Activated naive CD4-positive, alpha-beta T cell treated with anti-CD3 and anti-CD28 coated beads, Interleukin-2, amount 50 U/mL, for 24 hours (primary cell): Measurements from ENCODE around the gene PITPNC1.
"Not testable (repeated sequence)": the region's sequence is repeated elsewhere in the genome, so short reads cannot be mapped to it uniquely, and the experiment has no call there.

Experiments used
- H3K27ac Mint-ChIP-seq: one replicate; pipeline ENCODE4 v1.8.0; 2021; ENCODE audit warnings: mild to moderate bottlenecking, mixed read lengths
- H3K27me3 Mint-ChIP-seq: one replicate; pipeline ENCODE4 v1.8.0; 2021; ENCODE audit warnings: mixed read lengths
- H3K36me3 Mint-ChIP-seq: one replicate; pipeline ENCODE4 v1.8.0; 2021; ENCODE audit warnings: mixed read lengths
- H3K4me1 Mint-ChIP-seq: one replicate; pipeline ENCODE4 v1.8.0; 2021; ENCODE audit warnings: mixed read lengths
- H3K4me3 Mint-ChIP-seq: one replicate; pipeline ENCODE4 v1.8.0; 2021; ENCODE audit warnings: mild to moderate bottlenecking, mixed read lengths
- H3K9me3 Mint-ChIP-seq: one replicate; pipeline ENCODE4 v1.8.0; 2021; ENCODE audit warnings: mixed read lengths

Gene PITPNC1

DNA sequence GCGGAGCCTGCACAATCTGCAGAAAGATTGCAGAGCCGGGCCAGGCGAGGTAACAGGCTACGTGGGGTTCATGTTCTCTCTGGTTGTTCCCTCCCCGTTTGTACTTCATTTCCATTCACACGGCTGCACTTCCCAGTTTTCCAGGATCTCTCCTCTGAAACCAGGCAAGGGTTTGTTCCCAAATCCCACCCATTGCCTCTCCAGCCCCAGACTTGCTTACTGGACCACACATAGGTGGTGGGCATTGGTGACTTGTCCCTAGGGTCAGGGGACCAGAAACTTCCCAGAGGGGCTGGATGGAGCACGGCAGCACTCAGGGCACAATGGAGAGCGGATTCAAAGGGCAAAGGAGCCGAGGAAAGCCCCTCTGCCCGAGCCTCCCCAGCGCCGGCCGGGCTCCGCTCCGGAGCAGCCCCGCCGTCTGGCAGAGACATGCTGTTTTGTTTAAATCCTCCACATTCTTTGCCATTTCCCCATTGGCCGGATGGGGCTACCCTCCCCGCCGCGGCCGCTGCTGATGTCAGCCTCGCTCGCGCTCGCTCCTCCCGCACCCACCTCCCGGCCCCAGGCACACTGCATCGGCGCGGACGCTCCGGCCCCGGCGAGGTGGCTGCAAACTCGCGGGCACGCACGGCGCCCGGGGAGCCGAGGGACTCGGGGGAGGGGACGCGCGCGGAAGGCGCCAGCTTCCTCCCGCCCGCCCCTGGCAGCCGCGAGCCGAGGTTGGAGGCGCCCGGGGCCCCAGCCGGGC lies at the start of gene PITPNC1:
Gene PITPNC1 (plus strand): TSS at position 545 of the 751 bp plus-strand sequence.
- H3K36me3 Mint-ChIP-seq, result peaks cover 2% of the 10 kb centered on the region
- H3K4me1 Mint-ChIP-seq, result peaks cover 46% of the 10 kb centered on the region
- H3K27ac Mint-ChIP-seq, result peak within 1 kb of the TSS; percentile 90

DNA sequence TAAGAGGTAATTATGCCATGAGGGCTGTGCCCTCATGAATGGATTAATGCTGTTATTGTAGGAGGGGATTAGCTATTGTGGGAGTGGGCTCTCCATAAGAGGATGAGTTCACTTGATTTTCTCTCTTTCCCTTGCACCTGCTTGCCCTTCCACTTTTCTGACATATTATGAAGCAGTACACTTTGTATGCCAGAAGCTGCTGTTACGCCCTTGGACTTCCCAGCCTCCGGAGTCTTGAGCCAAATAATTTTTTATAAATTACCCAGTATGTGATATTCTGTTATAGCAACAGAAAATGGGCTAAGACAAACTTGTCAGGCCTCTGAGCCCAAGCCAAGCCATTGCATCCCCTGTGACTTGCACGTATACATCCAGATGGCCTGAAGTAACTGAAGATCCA lies 49.1 kb upstream of the PITPNC1 start:
- Mint-ChIP-seq H3K27me3 (peaks cover 1% of the 10 kb centered on the region), H3K4me1 (no peaks in the 10 kb centered on the region), H3K27ac (no peak overlapping the region), H3K36me3 (no peaks in the 10 kb centered on the region), H3K9me3 (peaks cover 4% of the 10 kb centered on the region), H3K4me3 (no peak overlapping the region)

More for the DNA sequence above, at the start of gene PITPNC1:
- no peaks in the 10 kb centered on the region for H3K27me3 Mint-ChIP-seq
- peak within 1 kb of the TSS; percentile 89 for H3K4me3 Mint-ChIP-seq
- H3K9me3 Mint-ChIP-seq, result no peaks in the 10 kb centered on the region

DNA sequence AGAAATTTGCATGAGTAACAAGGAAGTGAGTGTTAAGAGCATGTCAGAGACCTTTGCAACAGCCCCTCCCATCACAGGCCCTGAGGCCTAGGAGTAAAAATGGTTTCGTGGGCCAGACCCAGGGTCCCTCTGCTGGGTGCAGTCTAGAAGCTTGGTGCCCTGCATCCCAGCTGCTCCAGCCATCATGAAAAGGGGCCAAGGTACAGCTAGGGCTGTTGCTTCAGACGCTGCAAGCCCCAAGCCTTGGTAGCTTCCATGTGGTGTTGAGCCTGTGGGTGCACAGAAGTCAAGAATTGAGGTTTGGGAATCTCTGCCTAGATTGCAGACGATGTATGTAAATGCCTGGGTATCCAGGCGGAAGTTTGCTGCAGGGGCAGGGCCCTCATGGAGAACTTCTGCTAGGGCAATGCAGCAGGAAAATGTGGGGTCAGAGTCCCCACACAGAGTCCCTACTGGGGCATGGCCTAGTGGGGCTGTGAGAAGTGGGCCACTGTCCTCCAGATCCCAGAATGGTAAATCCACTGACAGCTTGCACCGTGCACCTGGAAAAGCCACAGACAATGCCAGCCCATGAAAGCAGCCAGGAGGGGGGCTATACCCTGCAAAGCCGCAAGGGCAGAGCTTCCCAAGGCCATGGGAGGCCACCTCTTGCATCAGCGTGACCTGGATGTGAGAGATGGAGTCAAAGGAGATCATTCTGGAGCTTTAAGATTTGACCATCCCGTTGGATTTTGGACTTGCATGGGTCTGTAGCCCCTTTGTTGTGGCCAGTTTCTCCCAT lies 45.5 kb upstream of the PITPNC1 start:
- H3K27ac Mint-ChIP-seq, H3K4me3 Mint-ChIP-seq, H3K4me1 Mint-ChIP-seq, H3K36me3 Mint-ChIP-seq, H3K9me3 Mint-ChIP-seq, H3K27me3 Mint-ChIP-seq: not testable (repeated sequence)

DNA sequence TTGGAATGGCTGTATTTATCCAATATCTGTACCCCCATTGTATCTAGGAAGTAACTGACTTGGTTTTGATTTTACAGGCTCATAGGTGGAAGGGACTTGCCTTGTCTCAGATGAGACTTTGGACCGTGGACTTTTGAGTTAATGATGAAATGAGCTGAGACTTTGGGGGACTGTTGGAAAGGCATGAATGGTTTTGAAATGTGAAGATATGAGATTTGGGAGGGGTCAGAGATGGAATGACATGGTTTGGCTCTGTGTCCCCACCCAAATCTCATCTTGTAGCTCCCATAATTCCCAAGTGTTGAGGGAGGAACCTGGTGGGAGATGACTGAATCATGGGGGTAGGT lies 44.9 kb upstream of the PITPNC1 start:
- not testable (repeated sequence) for H3K36me3 Mint-ChIP-seq, H3K27me3 Mint-ChIP-seq, H3K4me1 Mint-ChIP-seq, H3K9me3 Mint-ChIP-seq, H3K4me3 Mint-ChIP-seq, H3K27ac Mint-ChIP-seq

DNA sequence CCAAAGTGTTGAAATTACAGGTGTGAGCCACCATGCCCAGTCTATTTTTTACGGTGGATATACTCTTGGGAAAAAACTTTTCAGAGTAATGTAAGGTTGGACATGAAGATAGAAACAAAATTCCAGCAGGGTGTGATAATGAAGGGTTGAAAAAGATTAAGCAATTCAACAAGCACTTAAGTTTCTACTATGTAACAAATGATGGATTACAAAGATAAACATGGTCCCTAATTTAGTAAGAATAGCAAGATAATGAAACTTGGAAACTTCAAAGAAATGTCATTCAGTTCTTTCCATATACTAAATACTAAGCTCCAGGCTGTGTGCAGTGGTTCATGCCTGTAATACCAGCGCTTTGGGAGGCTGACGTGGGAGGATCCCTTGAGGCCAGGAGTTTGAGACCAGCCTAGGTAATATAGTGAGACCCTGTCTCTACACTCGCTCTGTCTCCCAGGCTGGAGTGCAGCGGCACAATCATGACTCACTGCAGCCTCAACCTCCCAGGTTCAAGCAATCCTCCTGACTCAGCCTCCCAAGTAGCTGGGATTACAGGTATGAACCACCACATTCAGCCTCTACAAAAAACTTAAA lies 41.7 kb upstream of the PITPNC1 start:
- peak overlapping the region; percentile 51 for H3K27ac Mint-ChIP-seq
- H3K36me3 Mint-ChIP-seq, result peaks cover 7% of the 10 kb centered on the region
- no peaks in the 10 kb centered on the region for H3K4me1 Mint-ChIP-seq
- no peaks in the 10 kb centered on the region for H3K27me3 Mint-ChIP-seq
- no peak overlapping the region for H3K4me3 Mint-ChIP-seq
- no peaks in the 10 kb centered on the region for H3K9me3 Mint-ChIP-seq

DNA sequence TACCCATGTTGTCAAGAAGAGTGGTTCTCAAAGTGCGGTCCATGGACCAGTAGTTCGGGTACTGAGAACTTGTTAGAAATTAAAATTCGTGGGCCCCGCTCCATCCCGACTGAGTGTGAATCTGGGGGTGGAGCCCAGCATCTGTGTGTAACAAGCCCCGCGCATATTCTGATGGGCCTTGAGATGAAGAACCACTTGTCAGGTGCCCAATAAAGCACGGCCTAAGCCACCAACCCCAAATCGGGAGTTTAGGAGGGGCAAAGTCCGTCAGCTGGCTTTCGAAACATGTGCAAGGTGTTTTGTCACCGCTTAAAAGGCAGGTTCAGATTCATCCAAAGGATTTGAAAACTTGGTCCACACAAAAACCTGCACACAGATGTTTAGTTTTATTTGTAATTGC lies 40.2 kb upstream of the PITPNC1 start:
- Mint-ChIP-seq H3K27me3 (no peaks in the 10 kb centered on the region), H3K4me3 (no peak overlapping the region), H3K9me3 (no peaks in the 10 kb centered on the region), H3K27ac (no peak overlapping the region), H3K36me3 (peaks cover 16% of the 10 kb centered on the region), H3K4me1 (no peaks in the 10 kb centered on the region)

DNA sequence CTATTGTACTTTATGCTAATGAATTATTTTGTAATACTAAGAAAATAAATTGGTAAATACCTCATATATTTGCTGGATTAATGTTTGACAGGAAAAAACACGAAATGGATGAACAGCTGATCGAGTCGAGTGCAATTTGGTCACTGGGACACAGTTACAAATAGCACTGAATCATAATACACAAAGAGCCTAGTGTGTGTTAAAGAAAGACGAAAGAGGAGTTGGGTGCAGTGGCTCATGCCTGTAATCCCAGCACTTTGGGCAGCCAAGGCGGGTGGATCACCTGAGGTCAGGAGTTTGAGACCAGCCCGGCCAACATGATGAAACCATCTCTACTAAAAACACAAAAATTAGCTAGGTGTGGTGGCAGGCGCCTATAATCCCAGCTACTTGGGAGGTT lies 38.7 kb upstream of the PITPNC1 start:
- not testable (repeated sequence) for H3K27ac Mint-ChIP-seq, H3K4me1 Mint-ChIP-seq, H3K4me3 Mint-ChIP-seq, H3K27me3 Mint-ChIP-seq, H3K9me3 Mint-ChIP-seq
- peaks cover 18% of the 10 kb centered on the region for H3K36me3 Mint-ChIP-seq

DNA sequence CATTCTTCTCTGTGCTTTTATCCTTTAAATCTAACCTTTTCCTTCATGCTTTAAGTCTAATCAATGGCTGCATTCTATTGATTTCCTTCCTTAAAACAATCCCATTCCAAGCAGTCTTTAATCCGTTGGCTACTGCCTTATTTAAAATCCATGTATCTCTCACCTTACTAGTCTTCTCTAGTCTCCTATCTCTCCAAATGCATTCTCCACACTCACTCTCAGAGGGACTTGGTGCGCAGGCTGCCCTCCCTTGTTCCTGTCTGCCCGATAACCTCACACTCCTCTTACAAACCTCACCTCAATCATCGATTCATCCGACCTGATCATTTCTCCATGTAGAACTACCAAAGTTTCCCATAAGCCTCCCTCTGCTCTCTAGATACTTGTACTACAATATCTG lies 33.8 kb upstream of the PITPNC1 start:
- H3K27me3 Mint-ChIP-seq, result no peaks in the 10 kb centered on the region
- H3K4me1 Mint-ChIP-seq, result no peaks in the 10 kb centered on the region
- peaks cover 23% of the 10 kb centered on the region for H3K36me3 Mint-ChIP-seq
- H3K9me3 Mint-ChIP-seq, result no peaks in the 10 kb centered on the region
- peak overlapping the region; percentile 54 for H3K27ac Mint-ChIP-seq
- no peak overlapping the region for H3K4me3 Mint-ChIP-seq

DNA sequence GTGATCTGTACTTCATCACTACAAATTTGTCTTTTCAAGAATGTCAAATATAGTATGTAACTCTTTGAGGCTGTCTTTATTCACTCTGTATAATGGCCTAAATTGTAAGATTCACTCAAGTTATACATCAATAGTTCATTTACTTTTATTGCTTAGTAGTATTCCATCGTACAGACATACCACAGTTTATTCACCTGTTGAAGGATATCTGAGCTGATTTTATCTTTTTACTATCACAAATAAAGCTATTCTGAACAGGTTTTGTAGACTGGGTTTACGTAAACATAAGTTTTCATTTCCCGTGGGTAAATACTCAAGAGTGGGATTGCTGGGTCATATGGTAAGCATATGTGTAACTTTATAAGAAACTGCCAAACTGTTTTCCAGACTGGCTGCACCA lies 29.3 kb upstream of the PITPNC1 start:
- peaks cover 12% of the 10 kb centered on the region for H3K36me3 Mint-ChIP-seq
- H3K4me1 Mint-ChIP-seq, result no peaks in the 10 kb centered on the region
- no peaks in the 10 kb centered on the region for H3K9me3 Mint-ChIP-seq
- H3K4me3 Mint-ChIP-seq, result no peak overlapping the region
- no peaks in the 10 kb centered on the region for H3K27me3 Mint-ChIP-seq
- H3K27ac Mint-ChIP-seq, result no peak overlapping the region

DNA sequence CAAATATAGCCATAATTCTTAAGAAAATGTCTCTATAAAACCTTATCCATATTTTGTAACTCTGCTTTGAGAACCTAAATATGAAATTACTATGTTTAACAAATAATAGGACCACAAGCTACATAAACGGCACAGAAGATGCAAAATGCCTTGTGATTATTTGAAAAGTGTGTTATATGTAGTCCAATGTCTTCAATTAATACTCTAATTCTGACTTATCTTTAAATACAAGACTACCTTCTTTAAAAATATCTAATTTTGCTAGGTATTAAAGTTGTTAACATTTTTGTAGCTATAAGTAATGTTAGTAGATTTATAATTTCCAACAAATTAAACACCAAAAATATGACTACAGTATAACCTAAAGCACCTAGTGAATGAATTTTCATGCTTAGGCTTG lies 27.7 kb upstream of the PITPNC1 start:
- peaks cover 8% of the 10 kb centered on the region for H3K4me1 Mint-ChIP-seq
- H3K36me3 Mint-ChIP-seq, result peaks cover 15% of the 10 kb centered on the region

DNA sequence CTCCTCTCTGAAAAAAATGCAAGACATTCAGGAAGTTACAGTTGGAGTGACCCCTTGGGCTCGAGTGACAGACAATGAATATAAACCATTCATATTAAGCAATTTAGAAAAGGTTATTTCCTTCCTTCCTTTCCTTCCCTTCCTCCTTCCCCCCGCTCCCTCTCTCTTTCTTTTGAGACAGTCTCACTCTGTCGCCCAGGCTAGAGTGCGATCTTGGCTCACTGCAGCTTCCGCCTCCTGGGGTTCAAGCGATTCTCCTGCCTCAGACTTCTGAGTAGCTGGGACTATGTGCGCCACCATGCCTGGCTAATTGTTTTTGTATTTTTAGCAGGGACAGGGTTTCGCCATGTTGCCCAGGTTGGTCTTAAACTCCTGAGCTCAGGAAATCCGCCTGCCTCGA lies 23.9 kb upstream of the PITPNC1 start:
- H3K36me3 Mint-ChIP-seq, result peaks cover 15% of the 10 kb centered on the region
- no peaks in the 10 kb centered on the region for H3K27me3 Mint-ChIP-seq
- no peaks in the 10 kb centered on the region for H3K9me3 Mint-ChIP-seq
- peaks cover 19% of the 10 kb centered on the region for H3K4me1 Mint-ChIP-seq
- H3K27ac Mint-ChIP-seq, result no peak overlapping the region
- no peak overlapping the region for H3K4me3 Mint-ChIP-seq

More for the DNA sequence above, 27.7 kb upstream of the PITPNC1 start:
- H3K27me3 Mint-ChIP-seq, result no peaks in the 10 kb centered on the region
- no peak overlapping the region for H3K27ac Mint-ChIP-seq
- H3K4me3 Mint-ChIP-seq, result no peak overlapping the region
- H3K9me3 Mint-ChIP-seq, result no peaks in the 10 kb centered on the region

DNA sequence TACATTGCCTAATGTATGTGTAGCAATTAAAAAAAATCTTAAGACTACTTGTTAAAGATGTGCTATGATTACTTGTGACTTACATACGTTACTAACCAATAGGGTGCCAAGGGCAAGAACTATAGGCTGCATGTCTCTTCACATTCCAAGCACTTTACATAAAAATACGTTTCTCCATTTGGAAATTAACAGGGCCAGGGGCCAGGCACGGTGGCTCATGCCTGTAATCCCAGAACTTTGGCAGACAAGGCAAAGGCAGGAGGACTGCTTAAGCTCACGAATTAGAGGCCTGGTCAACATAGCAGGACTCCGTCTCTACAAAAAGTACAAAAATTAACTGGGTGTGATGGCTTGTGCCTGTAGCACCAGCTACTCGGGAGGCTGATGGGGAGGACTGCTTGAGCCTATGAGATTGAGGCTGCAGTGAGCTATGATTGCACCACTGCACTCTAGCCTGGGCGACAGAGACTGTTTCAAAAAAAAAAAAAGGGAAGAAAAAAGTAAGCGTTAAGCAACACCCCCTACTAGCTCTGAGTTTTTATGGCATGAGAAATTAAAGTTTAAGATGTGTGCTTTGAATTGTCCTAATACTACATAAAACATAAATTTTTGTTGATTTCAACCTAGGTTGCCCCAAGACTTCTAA lies 23.0 kb upstream of the PITPNC1 start:
- Mint-ChIP-seq H3K27me3 (no peaks in the 10 kb centered on the region), H3K9me3 (no peaks in the 10 kb centered on the region), H3K27ac (peak overlapping the region; percentile 21), H3K4me1 (peaks cover 28% of the 10 kb centered on the region), H3K36me3 (peaks cover 15% of the 10 kb centered on the region), H3K4me3 (no peak overlapping the region)

DNA sequence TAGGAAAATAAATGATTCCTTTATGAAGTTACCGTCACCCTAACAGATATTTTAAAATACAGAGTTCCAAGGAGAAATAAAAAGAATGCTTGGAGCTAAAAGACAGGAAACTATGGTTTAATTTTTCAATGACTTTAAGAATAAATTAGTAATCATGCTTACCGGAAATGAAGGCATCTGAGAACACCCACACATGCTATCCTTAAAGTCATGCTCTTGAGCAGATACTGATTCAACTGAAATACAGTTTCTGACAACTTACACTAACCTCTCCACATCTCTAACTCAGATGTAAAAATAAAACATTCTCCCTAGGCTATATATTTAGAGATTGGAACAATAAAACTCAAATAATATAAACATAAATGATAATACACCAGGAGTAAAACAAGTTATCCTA lies 18.5 kb upstream of the PITPNC1 start:
- Mint-ChIP-seq H3K36me3 (peaks cover 25% of the 10 kb centered on the region), H3K27me3 (no peaks in the 10 kb centered on the region), H3K27ac (peak overlapping the region; percentile 90), H3K4me3 (peak overlapping the region; percentile 80), H3K9me3 (no peaks in the 10 kb centered on the region), H3K4me1 (peaks cover 65% of the 10 kb centered on the region)

DNA sequence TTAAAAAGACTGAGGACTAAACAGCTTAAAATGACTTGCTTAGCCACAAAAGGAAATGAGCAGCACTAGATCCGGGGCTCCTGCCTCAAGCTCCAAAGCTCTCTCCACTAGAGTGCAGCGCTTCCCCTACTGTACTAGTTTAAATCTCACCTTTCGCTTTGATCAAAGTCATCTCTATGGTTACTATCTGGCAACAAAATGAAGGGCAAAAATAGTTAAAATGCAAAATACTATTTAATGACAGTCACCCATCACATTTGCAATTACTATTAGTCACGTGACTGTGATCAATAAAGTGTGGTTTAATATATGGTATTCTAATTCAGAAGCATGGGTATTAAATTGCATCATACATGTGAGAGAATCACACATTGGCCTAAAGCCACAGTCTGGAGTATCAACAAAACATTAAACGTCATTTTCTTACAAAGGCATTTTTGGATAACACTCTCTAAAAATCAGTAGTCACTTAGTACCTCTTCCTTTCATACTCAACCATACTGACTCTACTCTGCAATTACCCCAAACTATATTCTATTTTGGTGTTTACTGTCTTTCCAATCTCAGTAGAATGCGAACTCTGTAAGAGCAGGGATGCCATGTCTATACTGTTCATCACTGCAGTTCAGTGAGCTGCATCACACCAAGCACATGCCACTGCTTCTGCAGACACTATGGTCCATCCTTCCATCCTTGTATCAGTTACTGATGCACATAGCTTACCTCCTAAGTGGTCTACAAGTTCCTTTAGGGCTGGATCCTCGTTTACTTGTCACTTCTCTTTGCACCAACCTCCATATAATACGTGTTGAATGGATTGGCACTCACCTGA lies 16.9 kb upstream of the PITPNC1 start:
- H3K9me3 Mint-ChIP-seq, result no peaks in the 10 kb centered on the region
- peak overlapping the region; percentile 97 for H3K27ac Mint-ChIP-seq
- peaks cover 25% of the 10 kb centered on the region for H3K36me3 Mint-ChIP-seq
- peak overlapping the region; percentile 86 for H3K4me3 Mint-ChIP-seq
- no peaks in the 10 kb centered on the region for H3K27me3 Mint-ChIP-seq
- H3K4me1 Mint-ChIP-seq, result peaks cover 68% of the 10 kb centered on the region

DNA sequence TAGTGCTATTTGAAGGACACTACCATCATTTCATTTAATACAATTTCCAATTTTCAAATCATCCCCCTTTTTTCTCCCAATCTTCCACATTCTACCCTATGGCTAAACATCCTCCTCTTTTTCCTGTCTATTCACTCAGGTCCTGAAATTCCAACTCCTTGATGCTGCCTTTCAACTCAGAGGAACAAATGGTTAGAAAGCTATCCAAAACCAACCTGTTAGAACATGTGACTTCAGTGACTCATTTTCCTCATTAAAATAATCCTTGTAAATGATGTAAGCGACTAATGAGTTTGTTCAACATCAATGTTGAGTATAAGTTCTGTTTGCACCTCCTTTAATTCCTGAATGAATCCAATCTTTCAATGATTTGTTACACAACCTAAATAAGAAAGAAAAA lies 16.2 kb upstream of the PITPNC1 start:
- Mint-ChIP-seq H3K4me1 (peaks cover 75% of the 10 kb centered on the region), H3K4me3 (peak overlapping the region; percentile 86), H3K27me3 (no peaks in the 10 kb centered on the region), H3K36me3 (peaks cover 26% of the 10 kb centered on the region), H3K27ac (peak overlapping the region; percentile 97), H3K9me3 (no peaks in the 10 kb centered on the region)
